Astrocyte (in vitro differentiated cells and primary cell): Measurements from ENCODE around the gene PXN.

Experiments
- EZH2 ChIP-seq: IDR thresholded peaks from 2 replicates; pipeline ENCODE4 v1.6.1; 2012; ENCODE audit warnings: mild to moderate bottlenecking, low read length, inconsistent platforms; ENCODE audit not compliant: insufficient read depth
- TF ChIP-seq, protein P1 (sequence below): IDR thresholded peaks from 2 replicates; pipeline ENCODE4 v1.5.1; 2011; ENCODE audit warnings: low read depth, mild to moderate bottlenecking, inconsistent platforms, low read length, moderate library complexity; ENCODE audit not compliant: insufficient read depth

DNA sequence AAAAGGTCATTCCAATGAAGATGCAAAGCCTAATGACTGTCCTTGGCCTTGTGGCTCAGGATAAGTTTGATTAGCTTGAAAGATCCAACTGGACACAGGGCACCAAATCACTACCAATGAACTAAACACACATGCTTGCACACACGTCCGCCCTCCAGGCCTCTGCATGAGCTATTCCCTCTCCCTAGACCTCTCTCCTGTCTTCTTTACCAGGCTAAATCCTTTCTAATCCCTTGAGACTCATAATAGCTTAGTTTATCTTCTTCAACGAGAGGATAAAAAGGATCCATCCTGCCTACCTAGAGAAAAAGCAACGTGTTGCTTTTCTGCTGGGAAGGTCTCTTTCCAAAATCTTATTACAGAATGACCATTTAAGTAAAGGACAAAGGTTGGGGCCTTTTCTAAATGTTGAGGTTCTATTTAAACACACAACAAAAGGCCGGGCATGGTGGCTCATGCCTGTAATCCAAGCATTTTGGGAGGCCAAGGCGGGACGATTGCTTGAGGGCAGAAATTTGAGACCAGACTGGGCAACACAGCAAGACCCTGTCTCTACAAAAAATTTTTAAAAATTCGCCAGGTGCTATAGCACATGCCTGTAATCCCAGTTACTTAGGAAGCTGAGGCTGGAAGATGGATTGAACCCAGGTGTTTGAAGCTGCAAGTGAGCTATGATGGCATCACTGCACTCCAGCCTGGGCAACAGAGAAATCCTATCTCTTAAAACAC is 22.4 kb downstream of the PXN start:
- TF ChIP-seq, protein P1, sequence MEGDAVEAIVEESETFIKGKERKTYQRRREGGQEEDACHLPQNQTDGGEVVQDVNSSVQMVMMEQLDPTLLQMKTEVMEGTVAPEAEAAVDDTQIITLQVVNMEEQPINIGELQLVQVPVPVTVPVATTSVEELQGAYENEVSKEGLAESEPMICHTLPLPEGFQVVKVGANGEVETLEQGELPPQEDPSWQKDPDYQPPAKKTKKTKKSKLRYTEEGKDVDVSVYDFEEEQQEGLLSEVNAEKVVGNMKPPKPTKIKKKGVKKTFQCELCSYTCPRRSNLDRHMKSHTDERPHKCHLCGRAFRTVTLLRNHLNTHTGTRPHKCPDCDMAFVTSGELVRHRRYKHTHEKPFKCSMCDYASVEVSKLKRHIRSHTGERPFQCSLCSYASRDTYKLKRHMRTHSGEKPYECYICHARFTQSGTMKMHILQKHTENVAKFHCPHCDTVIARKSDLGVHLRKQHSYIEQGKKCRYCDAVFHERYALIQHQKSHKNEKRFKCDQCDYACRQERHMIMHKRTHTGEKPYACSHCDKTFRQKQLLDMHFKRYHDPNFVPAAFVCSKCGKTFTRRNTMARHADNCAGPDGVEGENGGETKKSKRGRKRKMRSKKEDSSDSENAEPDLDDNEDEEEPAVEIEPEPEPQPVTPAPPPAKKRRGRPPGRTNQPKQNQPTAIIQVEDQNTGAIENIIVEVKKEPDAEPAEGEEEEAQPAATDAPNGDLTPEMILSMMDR = no peak
- no peak for TF ChIP-seq EZH2
